Thymus (tissue), 11 donors: ENCODE measurements around the gene ATP6V0B. TPM values are rescaled to one million over a fixed set of nuclear protein-coding genes. Genes with fewer than 3 reads are reported as not detected.
A peak's percentile ranks its signal among the peaks of the same experiment; 100 is the strongest.

Source experiments
- DNase-seq, 9 donors: peaks; one replicate each; pipeline ENCODE4 v3.0.0-alpha.2; 2013; ENCODE audit warnings: low spot score in 9 of 9, low read depth in 6 of 9, missing footprints in 1 of 9
- H3K27ac ChIP-seq, 2 donors: one replicate each; pipeline ENCODE4 v1.5.1; 2013; ENCODE audit warnings: control low read depth in 1 of 2, low read depth in 1 of 2, low read length in 1 of 2, mild to moderate bottlenecking in 1 of 2, moderate library complexity in 1 of 2
- H3K27me3 ChIP-seq, 2 donors: one replicate each; pipeline ENCODE4 v1.5.1; 2013; ENCODE audit warnings: low read length in 1 of 2; ENCODE audit not compliant: control insufficient read depth in 2 of 2, insufficient read depth in 1 of 2
- H3K36me3 ChIP-seq, 2 donors: one replicate each; pipeline ENCODE4 v1.5.1; 2013; ENCODE audit warnings: low read length in 1 of 2, mild to moderate bottlenecking in 1 of 2, moderate library complexity in 1 of 2; ENCODE audit not compliant: control insufficient read depth in 2 of 2, insufficient read depth in 2 of 2
- H3K4me1 ChIP-seq, 2 donors: one replicate each; pipeline ENCODE4 v1.5.1; 2013; ENCODE audit warnings: low read length in 2 of 2; ENCODE audit not compliant: control insufficient read depth in 2 of 2, insufficient read depth in 2 of 2
- H3K4me3 ChIP-seq, 2 donors: one replicate each; pipeline ENCODE4 v1.5.1; 2013; ENCODE audit warnings: low read length in 2 of 2, control low read depth in 1 of 2, mild to moderate bottlenecking in 1 of 2
- H3K9me3 ChIP-seq, 2 donors: one replicate each; pipeline ENCODE4 v1.5.1; 2013; ENCODE audit warnings: low read length in 1 of 2, mild to moderate bottlenecking in 1 of 2; ENCODE audit not compliant: control insufficient read depth in 2 of 2, insufficient read depth in 1 of 2
- WGBS: extraction: QIAGEN DNeasy Blood & Tissue Kit; methylation state at CpG from one replicate; pipeline ENCODE4 v1.1.7; 2013; 5-methylcytosine and 5-hydroxymethylcytosine counted together
- polyA plus RNA-seq: library from polyadenylated mRNA; stranded (reverse); fragments of 200-250 nt; gene quantifications from one replicate; pipeline ENCODE4 v1.2.3, GENCODE V29; 2013
- total RNA-seq: library from RNA; stranded (reverse); fragments of 120-200 nt; gene quantifications from one replicate; pipeline ENCODE4 v1.2.4, GENCODE V29; 2013
- donor health status: healthy.

Gene ATP6V0B
- total and polyA plus RNA-seq, 2 donors, result 110 to 198 TPM

DNA sequence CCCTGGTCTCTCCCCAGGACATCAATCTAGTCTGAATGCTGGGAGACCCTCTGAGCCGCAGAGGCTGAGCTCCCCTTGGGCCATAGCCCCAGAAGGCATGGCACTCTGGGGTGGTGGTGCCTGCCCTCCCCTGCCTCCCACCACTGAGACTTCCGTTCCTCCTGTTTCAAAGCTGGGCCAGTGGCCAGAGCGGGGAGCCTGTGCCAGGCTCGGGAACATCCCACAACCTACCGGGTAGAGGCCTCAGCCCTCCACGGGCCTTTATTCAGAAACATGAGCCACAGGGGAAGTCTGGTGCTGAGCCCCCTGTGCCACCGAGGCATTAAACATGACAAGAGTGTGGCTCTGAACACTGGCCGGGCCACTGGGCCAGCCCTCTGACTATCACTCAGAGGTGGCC, 24.7 kb downstream of the ATP6V0B start:
- no peaks in the 10 kb centered on the region for H3K36me3 ChIP-seq
- 94% methylated on average over 8 of the region's 8 CpGs for WGBS
- H3K27ac ChIP-seq, result no peak overlapping the region
- DNase-seq, result no peak
- no peak overlapping the region for H3K4me3 ChIP-seq
- H3K27me3 ChIP-seq, result no peaks in the 10 kb centered on the region
- no peaks in the 10 kb centered on the region for H3K9me3 ChIP-seq
- H3K4me1 ChIP-seq, result no peaks in the 10 kb centered on the region

DNA sequence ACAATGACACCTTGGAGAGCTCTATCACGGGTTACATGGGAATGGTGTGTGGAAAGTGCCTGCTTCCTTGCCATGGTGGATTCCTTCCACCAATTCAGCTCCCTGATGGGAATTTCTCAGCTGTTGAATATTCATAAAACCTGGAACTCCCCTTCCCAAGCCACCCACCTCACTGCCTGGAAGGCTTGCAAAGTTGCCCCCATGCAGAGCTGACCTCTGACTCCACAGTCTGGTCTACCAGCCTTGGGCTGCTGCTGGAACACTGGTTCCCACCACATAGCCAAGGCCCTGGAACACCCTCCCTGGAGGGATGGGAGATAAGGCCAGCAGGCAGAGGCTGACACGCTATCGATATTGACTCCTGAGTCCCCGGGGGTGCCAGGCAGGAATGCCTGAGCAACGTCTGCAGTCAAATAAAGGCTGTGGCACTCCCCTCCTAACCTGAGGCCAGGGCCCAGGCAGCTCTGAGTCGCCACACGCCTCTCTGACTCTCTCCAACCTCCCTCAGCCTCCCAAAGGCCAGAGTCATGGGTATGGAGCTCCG, 25.4 kb downstream of the ATP6V0B start:
- Histone ChIP-seq H3K36me3 (no peaks in the 10 kb centered on the region), H3K27ac (no peak overlapping the region), H3K4me1 (no peaks in the 10 kb centered on the region), H3K4me3 (no peak overlapping the region), H3K27me3 (no peaks in the 10 kb centered on the region), H3K9me3 (no peaks in the 10 kb centered on the region)
- WGBS, result 98% methylated on average over 8 of the region's 8 CpGs
- DNase-seq, result no peak

DNA sequence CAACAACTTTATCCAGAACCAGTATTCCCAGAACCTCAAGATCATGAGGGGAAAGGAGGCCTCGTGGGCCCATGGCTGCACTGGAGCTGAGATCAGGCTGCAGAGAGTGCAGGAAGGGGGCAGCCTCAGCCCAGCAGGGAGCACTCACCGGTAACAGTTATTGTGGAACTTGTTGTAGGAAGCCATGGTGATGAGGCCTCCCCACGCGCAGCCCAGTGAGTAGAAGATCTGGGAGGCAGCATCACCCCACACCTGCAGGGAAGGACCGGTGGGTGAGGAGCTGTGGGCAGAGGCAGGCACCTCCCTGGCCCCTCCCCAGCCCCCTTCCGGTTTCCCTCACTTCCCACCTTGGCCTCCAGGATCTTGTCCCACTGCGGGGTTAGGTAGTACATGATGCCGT, 27.4 kb downstream of the ATP6V0B start:
- WGBS, result 89% methylated on average over 8 of the region's 8 CpGs
- H3K4me1 ChIP-seq, result no peaks in the 10 kb centered on the region
- H3K4me3 ChIP-seq, result no peak overlapping the region
- H3K27me3 ChIP-seq, result no peaks in the 10 kb centered on the region
- H3K9me3 ChIP-seq, result no peaks in the 10 kb centered on the region
- DNase-seq, result no peak
- no peak overlapping the region for H3K27ac ChIP-seq
- H3K36me3 ChIP-seq, result no peaks in the 10 kb centered on the region

DNA sequence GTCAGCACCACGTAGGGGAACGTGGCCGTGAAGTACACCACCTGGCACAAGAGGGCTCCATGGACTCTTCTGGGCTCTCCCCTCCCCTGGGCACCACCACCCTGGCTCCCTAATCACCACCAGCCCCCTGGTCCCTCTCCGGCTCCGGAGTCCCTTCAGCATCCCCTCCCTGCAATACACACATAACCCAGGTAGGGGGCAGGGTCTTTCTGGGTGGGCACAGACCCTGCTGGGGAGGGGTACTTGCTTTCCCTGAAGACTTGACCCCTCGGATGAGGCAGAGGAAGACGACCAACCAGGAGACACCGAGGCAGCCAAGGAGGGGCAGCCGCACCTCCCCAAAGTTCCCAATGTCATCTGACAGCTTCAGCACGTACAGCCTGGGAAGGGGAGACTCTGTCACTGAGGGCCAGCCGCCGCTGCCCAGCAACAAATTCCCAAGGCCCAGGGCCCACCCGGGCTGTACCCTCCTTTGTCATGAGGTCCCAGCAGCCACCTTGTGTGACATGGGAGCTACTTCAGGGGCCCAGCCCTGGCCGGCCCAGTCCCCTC, 27.9 kb downstream of the ATP6V0B start:
- H3K4me3 ChIP-seq, result no peak overlapping the region
- DNase-seq, result no peak
- 96% methylated on average over 14 of the region's 14 CpGs for WGBS
- no peaks in the 10 kb centered on the region for H3K9me3 ChIP-seq
- no peaks in the 10 kb centered on the region for H3K36me3 ChIP-seq
- H3K4me1 ChIP-seq, result no peaks in the 10 kb centered on the region
- H3K27me3 ChIP-seq, result no peaks in the 10 kb centered on the region
- no peak overlapping the region for H3K27ac ChIP-seq

DNA sequence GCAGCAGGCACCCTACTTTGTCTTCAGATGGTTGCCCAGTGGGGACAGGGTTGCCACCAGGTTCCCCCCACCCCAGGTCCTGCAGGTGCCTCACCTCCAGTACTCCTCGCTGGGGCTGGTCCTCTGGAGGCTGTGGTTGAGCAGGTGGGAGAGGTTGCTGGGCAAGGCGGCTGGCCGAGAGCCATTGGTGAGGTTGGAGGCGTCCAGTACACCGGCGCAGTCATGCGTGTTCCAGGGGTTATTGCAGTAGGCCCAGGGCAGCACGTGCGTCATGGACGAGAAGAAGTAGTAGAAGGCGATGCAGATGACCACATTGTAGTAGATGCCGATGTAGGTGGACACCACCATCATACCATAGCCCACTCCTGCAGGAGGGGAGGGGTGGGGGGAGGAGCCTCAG, 33.5 kb downstream of the ATP6V0B start:
- 97% methylated on average over 12 of the region's 12 CpGs for WGBS
- Histone ChIP-seq H3K27ac (no peak overlapping the region), H3K4me1 (peaks cover 7 to 10% of the 10 kb centered on the region in 2 donors), H3K36me3 (no peaks in the 10 kb centered on the region), H3K4me3 (no peak overlapping the region), H3K27me3 (no peaks in the 10 kb centered on the region), H3K9me3 (no peaks in the 10 kb centered on the region)
- no peak for DNase-seq

DNA sequence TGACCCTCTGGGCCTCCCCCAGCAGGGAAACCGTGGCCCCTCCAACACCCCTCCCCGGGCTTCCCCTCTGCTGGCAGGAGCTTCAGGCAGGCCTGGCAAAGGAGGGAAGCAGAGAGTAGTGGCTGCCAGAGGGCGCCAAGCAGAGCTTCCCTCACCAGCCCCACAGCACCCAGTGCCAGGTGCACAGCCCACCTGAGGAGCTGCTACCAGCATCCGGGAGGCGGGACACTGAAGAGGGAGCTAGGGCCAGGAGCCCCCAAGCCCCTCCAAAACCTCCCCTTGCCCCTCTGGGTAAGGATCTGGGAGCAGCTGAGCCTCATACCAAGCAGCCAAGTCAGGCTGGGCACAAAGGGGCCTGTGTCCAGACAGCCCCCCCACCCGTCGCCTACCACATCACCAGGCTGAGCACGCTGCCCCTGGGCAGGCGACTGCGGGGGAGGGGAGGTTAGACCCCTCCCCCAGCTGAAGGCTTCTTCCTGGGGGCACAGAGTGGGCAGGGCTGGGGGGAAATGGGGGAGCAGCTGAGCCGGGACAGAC, 36.2 kb downstream of the ATP6V0B start:
- H3K27ac ChIP-seq, result no peak overlapping the region
- peaks cover 10 to 15% of the 10 kb centered on the region in 2 donors for H3K4me1 ChIP-seq
- DNase-seq, result no peak
- no peak overlapping the region for H3K4me3 ChIP-seq
- no peaks in the 10 kb centered on the region for H3K36me3 ChIP-seq
- H3K27me3 ChIP-seq, result no peaks in the 10 kb centered on the region
- WGBS, result 84% methylated on average over 11 of the region's 11 CpGs
- no peaks in the 10 kb centered on the region for H3K9me3 ChIP-seq

DNA sequence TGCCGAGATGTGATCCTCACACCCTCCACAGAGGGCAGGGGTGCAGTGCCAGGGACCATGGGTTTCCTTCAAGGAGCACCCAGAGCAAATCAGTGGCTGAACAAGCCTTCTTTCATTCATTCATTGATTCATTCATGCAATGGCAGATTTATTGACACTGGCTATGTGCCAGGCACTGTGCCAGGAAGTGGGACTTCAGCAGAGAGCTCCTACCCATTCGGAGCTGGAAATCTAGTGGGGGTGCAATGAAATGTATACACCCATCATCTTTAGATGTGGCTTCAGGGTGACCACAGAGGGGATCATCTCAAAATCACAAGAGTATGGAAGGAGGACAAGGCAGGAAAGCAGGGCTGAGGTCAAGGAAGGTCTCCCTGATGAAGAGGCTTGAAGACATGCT, 37.6 kb downstream of the ATP6V0B start:
- H3K4me1 ChIP-seq, result peaks cover 10 to 15% of the 10 kb centered on the region in 2 donors
- no peak for DNase-seq
- no peaks in the 10 kb centered on the region for H3K9me3 ChIP-seq
- no peaks in the 10 kb centered on the region for H3K27me3 ChIP-seq
- 55% methylated on average over 2 of the region's 2 CpGs for WGBS
- no peak overlapping the region for H3K27ac ChIP-seq
- H3K4me3 ChIP-seq, result no peak overlapping the region
- no peaks in the 10 kb centered on the region for H3K36me3 ChIP-seq

DNA sequence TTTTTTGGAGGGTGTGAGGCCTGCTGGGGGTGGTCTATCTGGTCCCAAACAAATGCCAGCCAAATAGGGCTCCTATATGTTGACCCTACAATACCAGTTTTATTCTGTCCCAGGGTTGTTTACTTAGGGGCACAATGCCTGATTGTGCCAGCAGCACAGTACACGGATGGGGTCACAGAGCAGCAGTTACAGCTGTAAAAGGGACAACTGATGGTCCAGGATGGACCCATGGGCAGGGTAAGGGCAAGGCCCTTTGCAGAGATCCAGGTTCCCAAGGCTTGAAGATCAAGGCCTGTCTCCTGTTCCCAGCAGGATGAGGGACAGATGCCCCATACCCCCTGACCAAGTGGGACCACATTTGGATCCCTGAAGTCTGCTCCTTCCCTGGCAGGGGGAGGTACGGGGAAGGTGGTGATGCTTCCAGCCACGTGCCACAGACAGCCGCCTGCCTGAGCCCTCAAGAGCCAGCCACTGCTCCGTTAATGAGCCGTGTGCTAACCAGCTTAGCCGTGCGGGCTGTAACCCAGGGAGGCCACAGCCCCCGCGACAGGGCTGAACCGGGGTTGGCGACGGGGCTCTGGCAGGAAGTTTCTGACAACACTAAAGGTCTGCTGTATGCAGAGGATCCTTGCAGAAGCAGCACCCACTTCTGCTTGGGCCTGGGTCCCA, 38.3 kb downstream of the ATP6V0B start:
- H3K27ac ChIP-seq, result no peak overlapping the region
- H3K4me3 ChIP-seq, result no peak overlapping the region
- DNase-seq, result peak in 3 of 9 donors; percentile 17 to 50 (median 43)
- H3K36me3 ChIP-seq, result no peaks in the 10 kb centered on the region
- 15% methylated on average over 13 of the region's 13 CpGs for WGBS
- H3K9me3 ChIP-seq, result no peaks in the 10 kb centered on the region
- H3K4me1 ChIP-seq, result peaks cover 10 to 15% of the 10 kb centered on the region in 2 donors
- H3K27me3 ChIP-seq, result no peaks in the 10 kb centered on the region

DNA sequence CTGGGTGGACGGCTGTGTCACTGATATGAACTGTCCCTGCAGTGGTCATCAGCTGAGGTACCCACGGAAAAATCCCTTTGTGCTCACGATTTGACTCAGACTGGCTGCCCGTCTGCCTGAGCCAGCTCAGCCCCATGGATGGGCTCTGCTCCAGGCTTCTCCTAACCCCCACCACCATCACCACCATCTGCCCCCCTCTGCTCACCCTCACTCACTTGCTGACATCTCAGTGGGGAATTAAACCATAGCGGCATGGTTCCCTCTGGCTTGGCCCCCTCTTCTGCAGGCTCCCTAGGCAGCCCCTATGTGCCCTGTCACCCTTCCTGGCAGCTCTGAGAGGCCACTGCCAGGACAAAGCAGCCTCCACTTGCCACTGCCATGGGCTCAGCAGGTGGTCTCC, 39.2 kb downstream of the ATP6V0B start:
- Histone ChIP-seq H3K27ac (no peak overlapping the region), H3K27me3 (no peaks in the 10 kb centered on the region), H3K4me1 (peaks cover 10 to 15% of the 10 kb centered on the region in 2 donors), H3K36me3 (no peaks in the 10 kb centered on the region), H3K9me3 (no peaks in the 10 kb centered on the region), H3K4me3 (no peak overlapping the region)
- 94% methylated on average over 5 of the region's 5 CpGs for WGBS
- DNase-seq, result no peak
